Measurements from ENCODE around the gene PDE4DIP.
"Not testable (repeated sequence)": the region's sequence is repeated elsewhere in the genome, so short reads cannot be mapped to it uniquely, and the experiment has no call there.

The PDE4DIP gene

GRCh38 chr1:148874408-148875388, 30.5 kb downstream of the PDE4DIP start:
- DNase-seq = not testable (repeated sequence)

- not testable (repeated sequence) for DNase-seq
These were observed 35.7 kb downstream of the PDE4DIP start for GRCh38 chr1:148879812-148880416.

DNA sequence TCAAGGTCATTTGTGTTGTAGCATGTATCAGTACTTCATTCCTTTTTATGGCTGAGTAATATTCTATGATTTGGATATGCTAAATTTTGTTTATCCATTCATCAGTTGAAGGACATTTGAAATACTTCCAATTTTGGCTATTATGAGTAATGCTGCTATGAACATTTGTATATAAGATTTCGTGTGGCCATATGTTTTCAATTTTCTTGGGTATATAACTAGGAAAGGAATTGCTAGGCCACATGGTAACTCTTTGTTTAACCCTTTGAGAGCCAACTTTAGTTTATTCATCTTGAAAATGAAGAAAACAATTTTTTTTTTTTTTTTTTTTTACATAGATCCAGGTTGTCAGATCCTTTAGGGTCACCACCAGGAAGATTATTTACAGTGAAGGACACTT, 37.0 kb downstream of the PDE4DIP start:
- not testable (repeated sequence) for DNase-seq

DNA sequence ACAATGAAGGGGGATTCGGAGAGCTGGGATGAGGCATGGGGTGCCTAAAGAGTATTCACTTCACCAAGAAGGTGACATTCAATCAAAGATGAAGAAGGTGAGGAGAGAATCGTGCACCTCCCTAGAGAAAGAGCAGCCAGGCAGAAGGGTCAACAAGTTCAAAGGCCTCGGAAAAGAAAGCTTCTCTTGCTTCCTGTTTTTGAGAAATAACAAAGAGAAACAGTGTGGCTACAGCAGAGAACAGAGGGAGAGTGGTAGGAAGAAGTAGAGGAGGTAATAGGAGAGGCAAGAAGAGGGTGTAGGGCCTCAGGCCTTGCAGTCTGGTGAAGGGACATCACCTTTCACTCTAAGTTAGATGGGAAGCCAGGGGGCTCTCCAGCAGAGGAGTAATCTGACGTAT, 41.0 kb downstream of the PDE4DIP start:
- DNase-seq = not testable (repeated sequence)

DNA sequence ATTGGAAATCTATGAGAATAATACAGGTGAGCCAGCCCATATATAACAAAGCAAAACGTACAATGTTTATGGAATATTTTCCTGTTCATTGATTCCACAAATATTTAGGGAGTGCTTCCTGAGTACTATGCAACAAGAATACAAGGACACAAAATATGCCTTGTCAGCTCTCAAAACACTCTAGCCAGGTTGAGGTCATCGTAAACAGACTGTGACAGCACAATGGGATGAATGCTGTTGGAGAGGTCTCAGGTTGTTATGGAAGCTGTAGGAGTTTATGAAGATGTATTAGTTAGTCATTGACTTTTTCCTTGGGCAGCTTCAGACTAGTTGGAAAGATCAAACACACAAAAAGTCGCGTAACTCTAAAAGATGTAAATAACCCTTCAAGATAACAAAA, 42.1 kb downstream of the PDE4DIP start:
- DNase-seq = not testable (repeated sequence)

DNA sequence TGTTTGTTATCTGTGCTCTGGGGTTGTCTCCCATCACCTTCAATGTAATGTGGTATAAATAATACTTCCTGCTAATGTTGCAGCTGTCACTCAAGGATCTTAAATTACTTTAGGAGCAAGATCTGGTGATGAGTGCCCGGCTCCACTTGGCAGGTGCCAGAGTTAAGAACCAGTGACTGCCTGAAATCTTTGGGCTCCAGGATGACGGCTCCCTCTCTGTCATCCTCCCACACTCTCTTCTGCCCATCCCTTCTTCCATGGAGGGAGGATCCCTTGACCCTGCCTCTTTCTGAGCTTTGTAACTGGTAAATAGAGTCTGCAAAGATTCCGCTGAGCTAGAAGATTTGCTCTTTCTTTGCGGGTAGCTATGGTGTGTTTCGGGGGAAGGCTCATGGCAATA, 44.4 kb downstream of the PDE4DIP start:
- DNase-seq = not testable (repeated sequence)

DNA sequence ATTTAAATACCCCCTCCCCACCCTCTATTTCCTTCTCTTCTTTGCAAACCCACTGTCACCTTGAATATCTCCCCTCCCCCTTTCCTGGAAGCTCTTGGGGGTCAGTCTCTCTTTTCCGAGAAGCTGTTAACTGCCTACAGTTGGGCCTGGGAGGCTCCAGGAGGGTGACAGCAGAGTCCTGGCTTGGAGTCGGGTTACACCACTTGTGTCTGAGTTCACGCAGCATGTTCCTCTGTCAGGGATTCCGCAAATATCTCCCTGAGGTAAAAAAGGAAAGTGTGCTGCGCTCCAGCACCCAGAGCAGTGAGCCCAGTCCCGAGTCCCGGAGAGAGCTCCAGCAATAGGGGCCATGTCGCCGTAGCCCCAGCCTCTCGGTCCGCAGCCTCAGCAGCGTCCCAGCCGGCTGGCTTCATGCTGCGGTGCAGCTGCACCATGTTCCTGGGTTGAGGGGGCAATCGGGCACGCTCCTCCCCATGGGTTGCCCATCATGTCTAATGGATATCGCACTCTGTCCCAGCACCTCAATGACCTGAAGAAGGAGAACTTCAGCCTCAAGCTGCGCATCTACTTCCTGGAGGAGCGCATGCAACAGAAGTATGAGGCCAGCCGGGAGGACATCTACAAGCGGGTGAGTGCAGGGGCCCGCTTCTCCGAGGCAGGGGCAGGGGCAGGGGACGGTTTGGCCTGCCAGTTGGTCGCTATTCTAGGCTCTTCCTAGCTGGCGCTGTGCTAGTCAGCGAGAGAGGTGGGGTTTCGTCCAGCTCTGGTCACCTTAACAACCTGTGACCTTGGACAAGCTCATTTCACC, 45.2 kb downstream of the PDE4DIP start:
- not testable (repeated sequence) for DNase-seq

GRCh38 chr1:148890075-148890568, 45.9 kb downstream of the PDE4DIP start:
- not testable (repeated sequence) for DNase-seq

DNA sequence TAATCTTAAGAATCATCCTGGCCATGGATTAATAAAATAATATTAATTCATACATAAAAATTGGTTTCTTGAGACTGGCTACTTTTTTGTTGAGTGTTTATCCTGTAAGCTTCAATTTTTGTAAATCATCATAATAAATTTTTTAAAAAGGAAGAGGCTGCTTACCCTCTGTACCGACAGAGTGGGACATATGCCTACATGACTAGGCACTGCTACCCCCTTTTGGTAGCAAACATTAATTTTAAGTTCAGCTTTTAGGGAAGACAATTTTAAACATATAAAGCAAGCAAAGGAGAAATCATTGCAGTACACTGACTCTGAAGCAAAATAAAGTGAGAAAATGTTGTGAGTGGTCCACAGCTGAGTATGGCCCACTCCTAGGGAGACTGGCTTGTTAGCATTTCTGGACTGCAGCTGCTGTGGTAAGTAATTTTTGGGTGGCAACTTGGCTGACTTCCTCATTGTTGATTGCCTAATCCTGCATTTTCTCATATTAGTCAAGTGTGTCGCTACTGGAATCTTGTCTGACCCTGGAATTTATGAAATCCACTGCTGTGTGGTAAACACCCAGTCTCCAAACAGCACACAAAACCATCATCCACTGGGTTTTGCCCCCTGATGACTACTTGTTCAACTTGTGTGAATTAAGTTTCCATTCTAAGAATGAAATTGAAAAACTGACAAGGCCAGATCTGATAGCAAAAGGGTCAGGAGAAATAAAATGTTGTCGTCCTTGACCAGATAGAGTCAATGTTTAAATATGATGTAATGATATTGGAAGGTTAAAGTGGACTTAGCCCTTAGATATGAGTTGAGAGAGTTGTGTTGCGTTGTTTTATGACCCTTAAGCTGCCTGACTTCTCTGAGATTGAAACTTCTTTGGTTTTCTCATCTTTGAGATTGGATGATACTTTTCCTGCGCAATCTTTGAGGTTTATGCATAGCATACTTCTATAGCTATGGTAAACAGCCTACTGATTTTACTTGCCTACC, 50.4 kb downstream of the PDE4DIP start:
- DNase-seq = not testable (repeated sequence)

DNA sequence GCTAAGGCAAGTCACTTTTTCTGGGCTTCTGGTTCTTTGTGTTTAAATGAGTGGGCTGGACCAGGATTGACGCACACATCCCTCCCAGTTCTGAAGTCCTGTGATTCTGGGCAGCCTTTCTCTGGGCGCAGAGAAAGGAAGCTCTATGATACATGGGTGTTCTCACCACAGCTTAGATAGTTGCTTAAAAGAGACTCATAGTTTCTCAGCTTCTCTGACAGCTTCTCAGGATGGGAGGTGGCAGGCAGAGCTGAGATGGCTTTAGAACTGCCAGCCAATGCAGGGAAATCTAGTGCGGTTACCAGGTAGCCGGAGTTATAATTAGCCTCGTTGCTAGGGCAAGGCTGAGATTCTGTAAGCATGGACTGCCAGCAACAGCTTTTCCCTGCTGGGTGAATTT, 55.8 kb downstream of the PDE4DIP start:
- not testable (repeated sequence) for DNase-seq

DNA sequence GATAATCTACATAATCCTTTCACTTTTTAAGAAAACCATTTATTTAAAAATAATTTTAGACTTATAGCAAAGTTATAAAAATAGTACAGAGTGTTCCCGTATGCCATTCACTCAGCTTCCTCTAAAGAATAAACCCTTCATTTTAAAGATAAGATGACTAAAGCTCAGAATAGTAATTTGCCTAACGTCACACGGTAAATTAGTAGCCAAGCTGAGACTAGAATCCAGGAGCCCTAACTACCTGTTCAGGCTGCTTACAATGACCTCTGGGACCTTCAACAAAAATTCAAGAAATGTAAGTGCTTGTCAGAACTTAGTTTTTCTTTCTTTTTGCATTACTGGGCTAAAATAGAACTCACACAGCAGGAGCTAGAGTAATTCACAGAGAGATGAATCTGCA, 56.5 kb downstream of the PDE4DIP start:
- not testable (repeated sequence) for DNase-seq

GRCh38 chr1:148901150-148901952, 57.1 kb downstream of the PDE4DIP start:
- DNase-seq = not testable (repeated sequence)

- not testable (repeated sequence) for DNase-seq
These were observed 57.7 kb downstream of the PDE4DIP start for GRCh38 chr1:148901953-148902341.

DNA sequence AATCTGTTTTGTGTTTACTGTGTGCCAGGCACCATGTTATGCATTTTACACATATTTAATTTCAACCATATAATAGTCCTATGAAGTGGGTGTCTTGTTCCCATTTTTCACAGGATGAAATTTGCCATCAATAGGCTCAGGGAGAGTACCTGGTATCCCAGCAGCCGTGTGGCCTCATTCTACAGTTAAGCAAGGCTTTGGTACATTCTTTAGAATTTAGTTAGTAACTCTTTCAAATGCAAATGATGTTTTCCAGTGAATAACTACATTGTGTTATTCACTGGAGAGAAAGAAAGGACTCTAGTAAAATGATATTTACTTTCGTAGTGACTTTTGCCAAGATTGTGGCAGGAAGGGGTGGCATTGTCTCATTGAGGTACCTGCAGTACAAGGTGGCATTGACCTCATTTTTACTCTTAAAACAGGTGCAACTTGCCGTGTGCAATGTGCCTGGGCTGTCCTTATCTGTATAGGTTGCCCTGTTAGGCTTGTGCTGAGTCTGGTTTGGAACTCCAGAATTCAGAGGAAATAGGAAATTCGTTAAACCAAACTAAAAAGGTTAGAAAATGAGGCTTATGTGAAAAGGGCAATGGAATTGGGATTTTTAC, 65.1 kb downstream of the PDE4DIP start:
- DNase-seq = not testable (repeated sequence)

GRCh38 chr1:148911303-148911928, 67.2 kb downstream of the PDE4DIP start:
- DNase-seq = not testable (repeated sequence)

DNA sequence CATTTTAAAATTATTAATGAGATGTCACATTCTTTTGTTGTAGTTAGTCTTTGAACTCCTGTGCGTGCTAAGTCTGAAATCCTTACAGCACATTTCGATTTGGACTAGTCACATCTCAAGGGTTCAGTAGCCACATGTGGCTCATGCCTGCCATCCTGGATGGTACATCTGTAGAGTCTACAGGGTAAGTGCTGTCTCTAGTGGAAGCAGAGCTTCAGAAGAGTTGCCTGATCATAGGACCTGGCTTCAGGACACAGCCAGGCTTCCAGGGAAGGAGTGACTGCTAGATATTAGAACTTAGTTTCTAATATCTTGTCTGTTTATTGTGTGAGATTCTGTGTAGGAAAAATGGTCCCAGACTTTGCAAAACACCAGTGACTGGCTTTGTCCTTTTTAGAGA, 72.0 kb downstream of the PDE4DIP start:
- DNase-seq = not testable (repeated sequence)

DNA sequence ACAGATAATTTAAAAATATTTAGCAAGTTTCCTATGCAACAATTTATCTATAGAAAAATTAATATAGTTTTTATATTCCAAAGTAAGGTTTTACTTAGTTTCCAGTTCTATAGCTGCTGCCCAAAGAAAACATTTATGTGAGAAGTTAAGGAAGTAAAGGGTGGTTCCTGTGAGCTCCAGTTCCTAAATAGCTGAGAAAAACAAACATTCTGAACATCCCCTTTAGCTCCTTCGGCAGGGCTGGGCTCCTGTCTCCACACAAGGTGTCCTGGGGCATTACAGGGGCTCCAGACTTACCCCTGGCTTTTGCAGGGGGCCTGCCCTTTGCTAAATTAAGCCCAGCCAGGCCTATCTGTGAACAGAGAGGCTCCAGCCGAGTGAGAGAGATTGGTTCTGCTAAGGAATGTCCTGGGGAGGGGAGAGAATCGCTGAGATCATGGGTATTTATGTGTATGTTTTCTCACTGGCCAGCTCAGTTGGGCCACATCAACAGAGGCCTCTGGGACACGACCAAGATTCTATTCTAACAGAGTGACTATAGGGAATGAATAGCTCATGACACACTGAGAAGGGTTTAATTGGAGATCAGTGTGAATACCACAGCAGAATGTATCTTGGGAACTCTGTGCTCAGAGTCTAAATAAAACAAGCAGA, 72.6 kb downstream of the PDE4DIP start:
- not testable (repeated sequence) for DNase-seq

DNA sequence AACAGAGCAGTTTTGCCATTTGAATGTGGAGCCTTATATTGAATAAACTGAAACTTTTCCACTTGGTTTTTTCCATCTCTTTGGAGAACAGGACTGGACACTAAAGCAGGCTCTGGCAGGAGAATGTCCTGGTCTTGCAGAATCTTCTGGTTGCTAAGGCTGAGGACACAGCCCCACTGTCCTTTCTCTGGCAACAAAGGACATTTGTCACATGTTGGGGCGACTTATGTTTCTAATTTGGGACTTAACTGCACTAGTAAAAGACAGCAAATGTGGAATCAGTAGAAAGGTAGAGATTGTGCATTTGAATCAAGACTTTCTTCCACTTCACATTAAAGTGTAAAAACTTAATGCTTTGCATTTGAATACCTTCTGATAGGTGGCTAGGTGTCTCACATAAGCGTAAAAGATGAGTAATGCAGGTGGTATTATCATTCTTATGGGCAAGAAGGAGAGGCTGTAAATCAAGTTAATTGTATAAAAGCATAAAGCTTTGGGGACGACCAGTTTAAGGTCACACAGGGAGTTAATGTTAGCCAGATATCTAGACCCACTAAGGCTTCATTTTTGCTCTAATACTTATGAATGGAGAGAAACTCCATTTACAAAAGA, 74.7 kb downstream of the PDE4DIP start:
- not testable (repeated sequence) for DNase-seq

DNA sequence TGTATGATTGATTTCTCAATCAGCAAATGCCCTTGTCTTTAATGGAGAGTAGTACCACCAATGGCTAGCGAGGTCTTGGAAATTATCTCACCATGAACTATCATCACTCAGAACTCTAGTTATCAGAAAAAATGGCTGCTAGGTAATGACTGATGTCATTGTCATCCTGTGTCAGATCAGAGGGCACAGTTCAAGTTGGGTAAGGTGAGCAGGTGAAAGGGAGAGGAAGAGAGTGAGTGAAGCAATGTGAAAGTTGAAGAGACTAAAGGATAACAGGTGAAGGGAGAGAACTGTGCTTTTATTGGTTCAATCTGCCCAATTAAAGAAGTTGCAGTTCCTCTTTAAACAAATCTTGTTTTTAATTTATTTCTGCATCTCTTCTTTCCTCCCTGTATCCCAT, 76.8 kb downstream of the PDE4DIP start:
- DNase-seq = not testable (repeated sequence)

Data from activated T-cell treated with anti-CD3 and anti-CD28 coated beads, Interleukin-2, amount 50 U/mL, for 48 hours (primary cell).